A673 (cell line): ENCODE data around the gene NCAPD3.

Source experiments
- EZH2 ChIP-seq: fragments of 200-600 bp; sonication (generic); IDR thresholded peaks from 2 replicates; pipeline ENCODE4 v1.6.1; 2017; ENCODE audit warnings: borderline replicate concordance, low read depth, mild to moderate bottlenecking, mixed read lengths, antibody characterized with exemption, low read length; ENCODE audit not compliant: poor library complexity, severe bottlenecking
- TF ChIP-seq, protein P1 (sequence below): fragments of 300-800, 200-600 bp; sonication (generic); conservative IDR thresholded peaks from 2 replicates; pipeline ENCODE4 v1.5.1; 2017; ENCODE audit warnings: low read depth, mild to moderate bottlenecking, antibody characterized with exemption, low read length, moderate library complexity, mixed read lengths

DNA sequence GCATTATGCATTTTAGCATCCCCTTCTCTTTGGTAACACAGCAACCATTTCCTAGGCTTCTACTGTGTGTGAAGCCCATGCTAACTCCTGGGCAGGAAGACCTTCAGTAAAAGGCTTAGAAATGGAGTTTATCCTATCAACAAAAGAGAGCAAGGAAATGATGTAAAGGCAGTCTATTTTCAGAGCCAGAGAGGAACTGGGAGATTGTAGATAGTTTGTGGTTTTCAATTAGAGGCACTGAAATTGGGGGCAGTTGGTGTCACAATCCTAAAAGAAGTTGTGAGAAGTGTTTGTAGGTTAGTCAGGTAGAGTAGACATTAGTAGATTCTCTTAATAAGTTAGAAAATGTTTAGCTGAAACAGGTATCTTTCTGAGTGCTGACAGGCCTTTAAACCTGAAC is 36.7 kb upstream of the NCAPD3 start:
- TF ChIP-seq, protein P1, sequence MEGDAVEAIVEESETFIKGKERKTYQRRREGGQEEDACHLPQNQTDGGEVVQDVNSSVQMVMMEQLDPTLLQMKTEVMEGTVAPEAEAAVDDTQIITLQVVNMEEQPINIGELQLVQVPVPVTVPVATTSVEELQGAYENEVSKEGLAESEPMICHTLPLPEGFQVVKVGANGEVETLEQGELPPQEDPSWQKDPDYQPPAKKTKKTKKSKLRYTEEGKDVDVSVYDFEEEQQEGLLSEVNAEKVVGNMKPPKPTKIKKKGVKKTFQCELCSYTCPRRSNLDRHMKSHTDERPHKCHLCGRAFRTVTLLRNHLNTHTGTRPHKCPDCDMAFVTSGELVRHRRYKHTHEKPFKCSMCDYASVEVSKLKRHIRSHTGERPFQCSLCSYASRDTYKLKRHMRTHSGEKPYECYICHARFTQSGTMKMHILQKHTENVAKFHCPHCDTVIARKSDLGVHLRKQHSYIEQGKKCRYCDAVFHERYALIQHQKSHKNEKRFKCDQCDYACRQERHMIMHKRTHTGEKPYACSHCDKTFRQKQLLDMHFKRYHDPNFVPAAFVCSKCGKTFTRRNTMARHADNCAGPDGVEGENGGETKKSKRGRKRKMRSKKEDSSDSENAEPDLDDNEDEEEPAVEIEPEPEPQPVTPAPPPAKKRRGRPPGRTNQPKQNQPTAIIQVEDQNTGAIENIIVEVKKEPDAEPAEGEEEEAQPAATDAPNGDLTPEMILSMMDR: no peak
- no peak for TF ChIP-seq EZH2
